GM23338 (cell line): ENCODE measurements around the gene RNF223. TPM values are rescaled to one million over a fixed set of nuclear protein-coding genes. Genes with fewer than 3 reads are reported as not detected.

Experiments used
- ATAC-seq: fragments of 200-7000 bp; cut with Tn5 transposase; 3 replicates; pipeline ENCODE4 v1.9.1; 2020
- DNase-seq: peaks from one replicate; pipeline ENCODE4 v3.0.0-alpha.2; 2015; ENCODE audit warnings: low spot score
- H2AFZ ChIP-seq: fragments of 200-600 bp; sonication (generic); 2 replicates; pipeline ENCODE4 v1.8.0; 2016; ENCODE audit warnings: antibody characterized with exemption, mild to moderate bottlenecking, moderate library complexity
- H3F3A ChIP-seq: fragments of 200-600 bp; sonication (generic); replicated peaks from 2 replicates; pipeline ENCODE4 v1.8.0; 2017; ENCODE audit warnings: antibody characterized with exemption, mixed run types, low read depth
- H3K27ac ChIP-seq: fragments of 200-600 bp; sonication (generic); 2 replicates; pipeline ENCODE4 v1.6.1; 2016; ENCODE audit warnings: low read depth
- H3K27me3 ChIP-seq: fragments of 200-600 bp; sonication (generic); 2 replicates; pipeline ENCODE4 v1.8.0; 2016; ENCODE audit warnings: mild to moderate bottlenecking, mixed run types, moderate library complexity; ENCODE audit not compliant: insufficient read depth
- H3K36me3 ChIP-seq: fragments of 200-600 bp; sonication (generic); 2 replicates; pipeline ENCODE4 v1.8.0; 2016; ENCODE audit warnings: mild to moderate bottlenecking; ENCODE audit not compliant: insufficient read depth
- H3K4me1 ChIP-seq: fragments of 200-600 bp; sonication (generic); 2 replicates; pipeline ENCODE4 v1.8.0; 2016; ENCODE audit warnings: mild to moderate bottlenecking, moderate library complexity; ENCODE audit not compliant: insufficient read depth
- H3K4me2 ChIP-seq: fragments of 200-600 bp; sonication (generic); 2 replicates; pipeline ENCODE4 v1.7.1; 2017; ENCODE audit warnings: mixed run types
- H3K4me3 ChIP-seq: fragments of 200-600 bp; sonication (generic); 2 replicates; pipeline ENCODE4 v1.6.1; 2016; ENCODE audit warnings: mixed run types
- H3K79me2 ChIP-seq: fragments of 200-600 bp; sonication (generic); replicated peaks from 2 replicates; pipeline ENCODE4 v1.8.0; 2017; ENCODE audit warnings: mild to moderate bottlenecking; ENCODE audit not compliant: insufficient read depth
- H3K9me2 ChIP-seq: fragments of 200-600 bp; sonication (generic); 2 replicates; pipeline ENCODE4 v1.8.0; 2017; ENCODE audit not compliant: insufficient read depth
- H4K20me1 ChIP-seq: fragments of 200-600 bp; sonication (generic); replicated peaks from 2 replicates; pipeline ENCODE4 v1.8.0; 2017; ENCODE audit warnings: mild to moderate bottlenecking; ENCODE audit not compliant: insufficient read depth
- H3K27ac Mint-ChIP-seq: 2 replicates; pipeline ENCODE4 v1.8.0; 2020; ENCODE audit warnings: inconsistent platforms, mild to moderate bottlenecking, moderate library complexity, mixed read lengths
- H3K27me3 Mint-ChIP-seq: 3 replicates; pipeline ENCODE4 v1.8.0; 2022; ENCODE audit warnings: low read depth, mild to moderate bottlenecking, moderate library complexity, mixed read lengths, inconsistent platforms; ENCODE audit not compliant: insufficient read depth, poor library complexity
- H3K36me3 Mint-ChIP-seq: 3 replicates; pipeline ENCODE4 v1.8.0; 2021; ENCODE audit warnings: low read depth, mild to moderate bottlenecking, inconsistent platforms, moderate library complexity, mixed read lengths
- H3K4me1 Mint-ChIP-seq: 3 replicates; pipeline ENCODE4 v1.8.0; 2020; ENCODE audit warnings: mild to moderate bottlenecking, inconsistent platforms, mixed read lengths
- H3K4me3 Mint-ChIP-seq: 3 replicates; pipeline ENCODE4 v1.8.0; 2021; ENCODE audit warnings: moderate library complexity, mild to moderate bottlenecking, inconsistent platforms, mixed read lengths
- H3K9me3 Mint-ChIP-seq: 3 replicates; pipeline ENCODE4 v1.8.0; 2020; ENCODE audit warnings: moderate library complexity, mild to moderate bottlenecking, inconsistent platforms, mixed read lengths
- CREB1 ChIP-seq: fragments of 250-450 bp; sonication (Bioruptor Pico); IDR thresholded peaks from 2 replicates; pipeline ENCODE4 v1.5.0; 2020; ENCODE audit warnings: low read depth, mild to moderate bottlenecking, moderate library complexity
- POLR2AphosphoS5 ChIP-seq: IDR thresholded peaks from 2 replicates; pipeline ENCODE4 v1.6.1; 2016; ENCODE audit warnings: antibody characterized with exemption, low read depth
- STAT1 ChIP-seq: IDR thresholded peaks from one replicate; pipeline ENCODE4 v1.6.1; 2016; ENCODE audit warnings: antibody characterized with exemption; ENCODE audit not compliant: unreplicated experiment
- ZNF114 ChIP-seq: fragments of 250-450 bp; sonication (Bioruptor Pico); IDR thresholded peaks from 2 replicates; pipeline ENCODE4 v1.5.0; 2020; ENCODE audit warnings: mild to moderate bottlenecking, moderate library complexity
- ZNF331 ChIP-seq: fragments of 250-450 bp; sonication (Bioruptor Pico); IDR thresholded peaks from 2 replicates; pipeline ENCODE4 v1.5.0; 2020; ENCODE audit warnings: low read depth, mild to moderate bottlenecking, moderate library complexity
- polyA plus RNA-seq: library from polyadenylated mRNA; unstranded; fragments of >200 nt; fragmentation: Nextera tagmentation; extraction: Ambion mirVana; gene quantifications from 2 replicates; pipeline ENCODE4 v1.2.1, GENCODE V29; 2016
- total RNA-seq: library from RNA; depleted of rRNA; stranded (reverse); fragments of >200 nt; shearing (Covaris generic); gene quantifications from 2 replicates; pipeline ENCODE4 v1.2.3, GENCODE V29; 2014
- TF ChIP-seq, protein P1 (sequence below): IDR thresholded peaks from one replicate; pipeline ENCODE4 v1.6.1; 2018; ENCODE audit warnings: antibody characterized with exemption; ENCODE audit not compliant: unreplicated experiment
- TF ChIP-seq, protein P2 (sequence below): IDR thresholded peaks from 2 replicates; pipeline ENCODE4 v1.6.1; 2016; ENCODE audit warnings: antibody characterized with exemption
- TF ChIP-seq, protein P3 (sequence below): fragments of 250-450 bp; sonication (Bioruptor Pico); IDR thresholded peaks from 2 replicates; pipeline ENCODE4 v1.5.0; 2020; ENCODE audit warnings: mild to moderate bottlenecking, moderate library complexity

Gene RNF223
- total and polyA plus RNA-seq, 2 experiments from 2014 or later, result not detected

DNA sequence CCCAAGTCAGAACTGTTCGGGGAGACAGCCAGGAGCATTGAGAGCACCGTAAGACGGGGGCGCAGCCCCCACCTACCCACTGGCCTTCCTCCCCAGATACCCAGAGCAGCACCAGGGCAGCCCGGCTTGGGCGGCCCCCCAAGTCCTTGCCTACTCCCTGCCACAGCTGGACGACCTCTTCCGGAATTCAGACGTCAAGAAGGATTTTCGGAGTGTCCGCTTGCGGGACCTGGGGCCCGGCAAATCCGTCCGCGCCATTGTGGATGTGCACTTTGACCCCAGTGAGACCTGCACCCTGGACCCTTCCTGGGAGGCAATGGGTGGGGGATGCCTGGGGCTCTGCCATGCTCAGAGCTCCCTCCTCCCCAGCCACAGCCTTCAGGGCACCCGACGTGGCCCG is 26.7 kb downstream of the RNF223 start:
- no peak for DNase-seq
- Histone ChIP-seq H3K4me2 (no peak overlapping the region), H3F3A (0 out of 2 replicates have a peak, but pooled peaks cover 9% of the 10 kb centered on the region), H3K9me2 (no peaks in the 10 kb centered on the region), H3K36me3 (peaks cover 4% of the 10 kb centered on the region; the same call in 1 of the 2 replicates), H4K20me1 (peaks cover 4% of the 10 kb centered on the region; the same call in 1 of the 2 replicates), H3K4me3 (no peak overlapping the region), H3K27me3 (no peaks in the 10 kb centered on the region), H3K27ac (no peak overlapping the region), H2AFZ (no peak overlapping the region), H3K79me2 (no peaks in the 10 kb centered on the region), H3K4me1 (no peaks in the 10 kb centered on the region)
- ATAC-seq, result no peak
- H3K36me3 Mint-ChIP-seq, result peaks cover 25% of the 10 kb centered on the region
- TF ChIP-seq CREB1 (CRISPR knock-in tag) (no peak), POLR2AphosphoS5 (no peak), ZNF331 (CRISPR knock-in tag) (no peak), STAT1 (no peak)
- TF ChIP-seq, protein P1, sequence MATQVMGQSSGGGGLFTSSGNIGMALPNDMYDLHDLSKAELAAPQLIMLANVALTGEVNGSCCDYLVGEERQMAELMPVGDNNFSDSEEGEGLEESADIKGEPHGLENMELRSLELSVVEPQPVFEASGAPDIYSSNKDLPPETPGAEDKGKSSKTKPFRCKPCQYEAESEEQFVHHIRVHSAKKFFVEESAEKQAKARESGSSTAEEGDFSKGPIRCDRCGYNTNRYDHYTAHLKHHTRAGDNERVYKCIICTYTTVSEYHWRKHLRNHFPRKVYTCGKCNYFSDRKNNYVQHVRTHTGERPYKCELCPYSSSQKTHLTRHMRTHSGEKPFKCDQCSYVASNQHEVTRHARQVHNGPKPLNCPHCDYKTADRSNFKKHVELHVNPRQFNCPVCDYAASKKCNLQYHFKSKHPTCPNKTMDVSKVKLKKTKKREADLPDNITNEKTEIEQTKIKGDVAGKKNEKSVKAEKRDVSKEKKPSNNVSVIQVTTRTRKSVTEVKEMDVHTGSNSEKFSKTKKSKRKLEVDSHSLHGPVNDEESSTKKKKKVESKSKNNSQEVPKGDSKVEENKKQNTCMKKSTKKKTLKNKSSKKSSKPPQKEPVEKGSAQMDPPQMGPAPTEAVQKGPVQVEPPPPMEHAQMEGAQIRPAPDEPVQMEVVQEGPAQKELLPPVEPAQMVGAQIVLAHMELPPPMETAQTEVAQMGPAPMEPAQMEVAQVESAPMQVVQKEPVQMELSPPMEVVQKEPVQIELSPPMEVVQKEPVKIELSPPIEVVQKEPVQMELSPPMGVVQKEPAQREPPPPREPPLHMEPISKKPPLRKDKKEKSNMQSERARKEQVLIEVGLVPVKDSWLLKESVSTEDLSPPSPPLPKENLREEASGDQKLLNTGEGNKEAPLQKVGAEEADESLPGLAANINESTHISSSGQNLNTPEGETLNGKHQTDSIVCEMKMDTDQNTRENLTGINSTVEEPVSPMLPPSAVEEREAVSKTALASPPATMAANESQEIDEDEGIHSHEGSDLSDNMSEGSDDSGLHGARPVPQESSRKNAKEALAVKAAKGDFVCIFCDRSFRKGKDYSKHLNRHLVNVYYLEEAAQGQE, result no peak
- TF ChIP-seq, protein P2, sequence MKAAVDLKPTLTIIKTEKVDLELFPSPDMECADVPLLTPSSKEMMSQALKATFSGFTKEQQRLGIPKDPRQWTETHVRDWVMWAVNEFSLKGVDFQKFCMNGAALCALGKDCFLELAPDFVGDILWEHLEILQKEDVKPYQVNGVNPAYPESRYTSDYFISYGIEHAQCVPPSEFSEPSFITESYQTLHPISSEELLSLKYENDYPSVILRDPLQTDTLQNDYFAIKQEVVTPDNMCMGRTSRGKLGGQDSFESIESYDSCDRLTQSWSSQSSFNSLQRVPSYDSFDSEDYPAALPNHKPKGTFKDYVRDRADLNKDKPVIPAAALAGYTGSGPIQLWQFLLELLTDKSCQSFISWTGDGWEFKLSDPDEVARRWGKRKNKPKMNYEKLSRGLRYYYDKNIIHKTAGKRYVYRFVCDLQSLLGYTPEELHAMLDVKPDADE, result no peak
- no peaks in the 10 kb centered on the region for H3K4me1 Mint-ChIP-seq
- H3K27ac Mint-ChIP-seq, result no peak overlapping the region
- H3K27me3 Mint-ChIP-seq, result peaks cover 10% of the 10 kb centered on the region
- peaks cover 2% of the 10 kb centered on the region; the same call in 1 of the 3 replicates for H3K9me3 Mint-ChIP-seq
- H3K4me3 Mint-ChIP-seq, result no peak overlapping the region

DNA sequence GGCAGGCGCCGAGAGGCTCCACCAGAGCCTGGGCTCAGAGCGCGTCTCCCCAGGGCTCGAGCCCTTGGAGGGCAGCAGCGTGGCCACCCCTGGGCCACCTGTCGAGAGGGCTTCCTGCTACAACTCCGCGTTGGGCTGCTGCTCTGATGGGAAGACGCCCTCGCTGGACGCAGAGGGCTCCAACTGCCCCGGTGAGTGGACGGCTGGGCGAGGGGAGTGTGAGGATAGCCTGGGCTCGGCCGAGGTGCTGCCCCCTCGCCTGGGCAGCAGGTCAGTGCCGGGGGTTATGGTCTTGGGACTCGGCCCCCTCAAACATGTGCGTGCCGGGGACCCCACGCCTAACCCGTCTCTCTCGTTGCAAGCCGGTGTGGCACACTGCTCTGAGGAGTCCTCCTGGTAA is 27.3 kb downstream of the RNF223 start:
- Mint-ChIP-seq H3K36me3 (peaks cover 18% of the 10 kb centered on the region), H3K27ac (no peak overlapping the region)
- no peak for TF ChIP-seq ZNF114
- no peak for TF ChIP-seq CREB1 (CRISPR knock-in tag)
- TF ChIP-seq ZNF331 (CRISPR knock-in tag), result no peak
- no peak for TF ChIP-seq STAT1
- TF ChIP-seq, protein P3, sequence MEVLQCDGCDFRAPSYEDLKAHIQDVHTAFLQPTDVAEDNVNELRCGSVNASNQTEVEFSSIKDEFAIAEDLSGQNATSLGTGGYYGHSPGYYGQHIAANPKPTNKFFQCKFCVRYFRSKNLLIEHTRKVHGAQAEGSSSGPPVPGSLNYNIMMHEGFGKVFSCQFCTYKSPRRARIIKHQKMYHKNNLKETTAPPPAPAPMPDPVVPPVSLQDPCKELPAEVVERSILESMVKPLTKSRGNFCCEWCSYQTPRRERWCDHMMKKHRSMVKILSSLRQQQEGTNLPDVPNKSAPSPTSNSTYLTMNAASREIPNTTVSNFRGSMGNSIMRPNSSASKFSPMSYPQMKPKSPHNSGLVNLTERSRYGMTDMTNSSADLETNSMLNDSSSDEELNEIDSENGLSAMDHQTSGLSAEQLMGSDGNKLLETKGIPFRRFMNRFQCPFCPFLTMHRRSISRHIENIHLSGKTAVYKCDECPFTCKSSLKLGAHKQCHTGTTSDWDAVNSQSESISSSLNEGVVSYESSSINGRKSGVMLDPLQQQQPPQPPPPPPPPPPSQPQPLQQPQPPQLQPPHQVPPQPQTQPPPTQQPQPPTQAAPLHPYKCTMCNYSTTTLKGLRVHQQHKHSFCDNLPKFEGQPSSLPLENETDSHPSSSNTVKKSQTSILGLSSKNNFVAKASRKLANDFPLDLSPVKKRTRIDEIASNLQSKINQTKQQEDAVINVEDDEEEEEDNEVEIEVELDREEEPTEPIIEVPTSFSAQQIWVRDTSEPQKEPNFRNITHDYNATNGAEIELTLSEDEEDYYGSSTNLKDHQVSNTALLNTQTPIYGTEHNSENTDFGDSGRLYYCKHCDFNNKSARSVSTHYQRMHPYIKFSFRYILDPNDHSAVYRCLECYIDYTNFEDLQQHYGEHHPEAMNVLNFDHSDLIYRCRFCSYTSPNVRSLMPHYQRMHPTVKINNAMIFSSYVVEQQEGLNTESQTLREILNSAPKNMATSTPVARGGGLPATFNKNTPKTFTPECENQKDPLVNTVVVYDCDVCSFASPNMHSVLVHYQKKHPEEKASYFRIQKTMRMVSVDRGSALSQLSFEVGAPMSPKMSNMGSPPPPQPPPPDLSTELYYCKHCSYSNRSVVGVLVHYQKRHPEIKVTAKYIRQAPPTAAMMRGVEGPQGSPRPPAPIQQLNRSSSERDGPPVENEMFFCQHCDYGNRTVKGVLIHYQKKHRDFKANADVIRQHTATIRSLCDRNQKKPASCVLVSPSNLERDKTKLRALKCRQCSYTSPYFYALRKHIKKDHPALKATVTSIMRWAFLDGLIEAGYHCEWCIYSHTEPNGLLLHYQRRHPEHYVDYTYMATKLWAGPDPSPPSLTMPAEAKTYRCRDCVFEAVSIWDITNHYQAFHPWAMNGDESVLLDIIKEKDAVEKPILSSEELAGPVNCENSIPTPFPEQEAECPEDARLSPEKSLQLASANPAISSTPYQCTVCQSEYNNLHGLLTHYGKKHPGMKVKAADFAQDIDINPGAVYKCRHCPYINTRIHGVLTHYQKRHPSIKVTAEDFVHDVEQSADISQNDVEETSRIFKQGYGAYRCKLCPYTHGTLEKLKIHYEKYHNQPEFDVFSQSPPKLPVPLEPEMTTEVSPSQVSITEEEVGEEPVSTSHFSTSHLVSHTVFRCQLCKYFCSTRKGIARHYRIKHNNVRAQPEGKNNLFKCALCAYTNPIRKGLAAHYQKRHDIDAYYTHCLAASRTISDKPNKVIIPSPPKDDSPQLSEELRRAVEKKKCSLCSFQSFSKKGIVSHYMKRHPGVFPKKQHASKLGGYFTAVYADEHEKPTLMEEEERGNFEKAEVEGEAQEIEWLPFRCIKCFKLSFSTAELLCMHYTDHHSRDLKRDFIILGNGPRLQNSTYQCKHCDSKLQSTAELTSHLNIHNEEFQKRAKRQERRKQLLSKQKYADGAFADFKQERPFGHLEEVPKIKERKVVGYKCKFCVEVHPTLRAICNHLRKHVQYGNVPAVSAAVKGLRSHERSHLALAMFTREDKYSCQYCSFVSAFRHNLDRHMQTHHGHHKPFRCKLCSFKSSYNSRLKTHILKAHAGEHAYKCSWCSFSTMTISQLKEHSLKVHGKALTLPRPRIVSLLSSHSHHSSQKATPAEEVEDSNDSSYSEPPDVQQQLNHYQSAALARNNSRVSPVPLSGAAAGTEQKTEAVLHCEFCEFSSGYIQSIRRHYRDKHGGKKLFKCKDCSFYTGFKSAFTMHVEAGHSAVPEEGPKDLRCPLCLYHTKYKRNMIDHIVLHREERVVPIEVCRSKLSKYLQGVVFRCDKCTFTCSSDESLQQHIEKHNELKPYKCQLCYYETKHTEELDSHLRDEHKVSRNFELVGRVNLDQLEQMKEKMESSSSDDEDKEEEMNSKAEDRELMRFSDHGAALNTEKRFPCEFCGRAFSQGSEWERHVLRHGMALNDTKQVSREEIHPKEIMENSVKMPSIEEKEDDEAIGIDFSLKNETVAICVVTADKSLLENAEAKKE (CRISPR knock-in tag), result no peak

More for the DNA sequence above, 27.3 kb downstream of the RNF223 start:
- Mint-ChIP-seq H3K9me3 (no peaks in the 10 kb centered on the region; the same call in 2 of the 3 replicates), H3K4me3 (no peak overlapping the region), H3K4me1 (no peaks in the 10 kb centered on the region), H3K27me3 (peaks cover 9% of the 10 kb centered on the region)
- H3K4me1 ChIP-seq, result no peaks in the 10 kb centered on the region
- no peaks in the 10 kb centered on the region for H3K27me3 ChIP-seq
- H3K9me2 ChIP-seq, result no peaks in the 10 kb centered on the region
- no peaks in the 10 kb centered on the region; the same call in 1 of the 2 replicates for H3K36me3 ChIP-seq
- H4K20me1 ChIP-seq, result peaks cover 4% of the 10 kb centered on the region; the same call in 1 of the 2 replicates
- H3F3A ChIP-seq, result 0 out of 2 replicates have a peak, but pooled peaks cover 2% of the 10 kb centered on the region
- H3K4me2 ChIP-seq, result no peak overlapping the region
- no peaks in the 10 kb centered on the region for H3K79me2 ChIP-seq
- ATAC-seq (no peak), DNase-seq (no peak)
- H3K27ac ChIP-seq, result no peak overlapping the region
- H2AFZ ChIP-seq, result no peak overlapping the region
- H3K4me3 ChIP-seq, result no peak overlapping the region
